Fibroblast of lung (primary cell): ENCODE data around the gene ANKRD44.

Experiments used
- CTCF ChIP-seq, 2 donors: IDR thresholded peaks in 1 of 2; conservative IDR thresholded peaks in 1 of 2; 1 replicate in 1 of 2; 2 replicates in 1 of 2; pipeline ENCODE4 v1.5.1; 2011 to 2012; ENCODE audit warnings: low read length in 2 of 2, control low read depth in 1 of 2, inconsistent platforms in 1 of 2, low read depth in 1 of 2, mild to moderate bottlenecking in 1 of 2
- EZH2 ChIP-seq: IDR thresholded peaks from 2 replicates; pipeline ENCODE4 v1.5.1; 2012; ENCODE audit warnings: low read length, control low read depth, mild to moderate bottlenecking; ENCODE audit errors: missing control alignments

GRCh38 chr2:197239434-197239833, 71.1 kb downstream of the ANKRD44 start:
- no peak for TF ChIP-seq CTCF (conservative IDR thresholded peaks at IDR 0.05 in 1 of 2, IDR thresholded peaks at IDR 0.05 in 1 of 2; ENCODE audit: low read depth in 1 of 2, low read length in 2 of 2)
- TF ChIP-seq EZH2: no peak
